ENCODE results near the gene RALGPS1.

Gene RALGPS1

GRCh38 chr9:126956917-126957686 is 42.5 kb downstream of the RALGPS1 start:
- no peak for DNase-seq (ENCODE audit: low spot score)

- no peak for DNase-seq (ENCODE audit: low spot score)
These were observed 43.1 kb downstream of the RALGPS1 start for GRCh38 chr9:126957687-126958053.

- no peak for DNase-seq (ENCODE audit: low spot score)
These were observed 44.8 kb downstream of the RALGPS1 start for GRCh38 chr9:126959336-126959735.

GRCh38 chr9:126959917-126960316 is 45.3 kb downstream of the RALGPS1 start:
- DNase-seq (ENCODE audit: low spot score), result no peak

GRCh38 chr9:126962336-126962735 is 47.8 kb downstream of the RALGPS1 start:
- no peak for DNase-seq (ENCODE audit: low spot score)

- DNase-seq (ENCODE audit: low spot score), result no peak
These were observed 50.5 kb downstream of the RALGPS1 start for GRCh38 chr9:126965077-126965476.

GRCh38 chr9:126965541-126966428 is 51.2 kb downstream of the RALGPS1 start:
- peak; percentile 68 for DNase-seq (ENCODE audit: low spot score)

GRCh38 chr9:126971261-126971660 is 56.7 kb downstream of the RALGPS1 start:
- DNase-seq (ENCODE audit: low spot score), result no peak

- DNase-seq (ENCODE audit: low spot score), result no peak
These were observed 59.3 kb downstream of the RALGPS1 start for GRCh38 chr9:126973651-126974529.

GRCh38 chr9:126974594-126974993 is 60.0 kb downstream of the RALGPS1 start:
- DNase-seq (ENCODE audit: low spot score), result no peak

- no peak for DNase-seq (ENCODE audit: low spot score)
These were observed 61.0 kb downstream of the RALGPS1 start for GRCh38 chr9:126975327-126976220.

- no peak for DNase-seq (ENCODE audit: low spot score)
These were observed 64.9 kb downstream of the RALGPS1 start for GRCh38 chr9:126979461-126979860.

- no peak for DNase-seq (ENCODE audit: low spot score)
These were observed 65.6 kb downstream of the RALGPS1 start for GRCh38 chr9:126980231-126980630.

GRCh38 chr9:126981218-126981617 is 66.6 kb downstream of the RALGPS1 start:
- DNase-seq (ENCODE audit: low spot score), result no peak

- no peak for DNase-seq (ENCODE audit: low spot score)
These were observed 67.8 kb downstream of the RALGPS1 start for GRCh38 chr9:126982215-126983002.

GRCh38 chr9:126983767-126984166 is 69.2 kb downstream of the RALGPS1 start:
- DNase-seq (ENCODE audit: low spot score), result no peak

GRCh38 chr9:126984969-126985368 is 70.4 kb downstream of the RALGPS1 start:
- DNase-seq (ENCODE audit: low spot score), result no peak

- peak; percentile 24 for DNase-seq (ENCODE audit: low spot score)
These were observed 71.4 kb downstream of the RALGPS1 start for GRCh38 chr9:126985870-126986498.

GRCh38 chr9:126986506-126986951 is 71.9 kb downstream of the RALGPS1 start:
- no peak for DNase-seq (ENCODE audit: low spot score)

- DNase-seq (ENCODE audit: low spot score), result no peak
These were observed 74.3 kb downstream of the RALGPS1 start for GRCh38 chr9:126988857-126989256.
